Aorta (tissue), 5 donors: ENCODE results near the gene VWA8. TPM values are rescaled to one million over a fixed set of nuclear protein-coding genes. Genes with fewer than 3 reads are reported as not detected.
"Not testable (repeated sequence)": the region's sequence is repeated elsewhere in the genome, so short reads cannot be mapped to it uniquely, and the experiment has no call there.

Experiments used
- ATAC-seq: fragments of 200-7000 bp; cut with Tn5 transposase; one replicate; pipeline ENCODE4 v1.9.1; 2022; ENCODE audit warnings: moderate library complexity; ENCODE audit not compliant: low FRiP score
- DNase-seq, 2 donors: peaks; one replicate each; pipeline ENCODE4 v3.0.0-alpha.2; 2020
- H3K27ac ChIP-seq, 2 donors: one replicate each; pipeline ENCODE4 v1.5.1; 2013; ENCODE audit warnings: low read length in 2 of 2, mild to moderate bottlenecking in 2 of 2, moderate library complexity in 2 of 2, control low read depth in 1 of 2, inconsistent platforms in 1 of 2, low read depth in 1 of 2
- H3K27me3 ChIP-seq, 2 donors: one replicate each; pipeline ENCODE4 v1.6.1; 2013; ENCODE audit warnings: control low read depth in 1 of 2, low read length in 1 of 2, mild to moderate bottlenecking in 1 of 2, moderate library complexity in 1 of 2; ENCODE audit not compliant: insufficient read depth in 2 of 2, control insufficient read depth in 1 of 2
- H3K36me3 ChIP-seq, 2 donors: one replicate each; pipeline ENCODE4 v1.6.1; 2013; ENCODE audit warnings: control low read depth in 1 of 2, low read length in 1 of 2, mild to moderate bottlenecking in 1 of 2; ENCODE audit not compliant: insufficient read depth in 2 of 2, control insufficient read depth in 1 of 2
- H3K4me1 ChIP-seq, 2 donors: one replicate each; pipeline ENCODE4 v1.6.1; 2013; ENCODE audit warnings: low read length in 2 of 2, control low read depth in 1 of 2, mild to moderate bottlenecking in 1 of 2, moderate library complexity in 1 of 2; ENCODE audit not compliant: insufficient read depth in 2 of 2, control insufficient read depth in 1 of 2
- H3K4me3 ChIP-seq, 2 donors: one replicate each; pipeline ENCODE4 v1.5.1; 2013; ENCODE audit warnings: low read length in 2 of 2, control low read depth in 1 of 2, mild to moderate bottlenecking in 1 of 2
- H3K9me3 ChIP-seq: one replicate; pipeline ENCODE4 v1.6.1; 2013; ENCODE audit warnings: mild to moderate bottlenecking, low read length; ENCODE audit not compliant: control insufficient read depth
- WGBS, 2 donors: extraction: QIAGEN DNeasy Blood & Tissue Kit; methylation state at CpG; one replicate each; pipeline ENCODE4 v1.1.7; 2013; 5-methylcytosine and 5-hydroxymethylcytosine counted together
- intact Hi-C, 2 donors: fragments of 100-400 bp; cut with DNase I; formaldehyde crosslinking; loops; one replicate each; pipeline versions ENCODE4 v1.14.2 to v1.15.0; 2022
- polyA plus RNA-seq, 2 donors: library from polyadenylated mRNA; stranded (reverse); fragments of 200-250 nt; gene quantifications; one replicate each; pipeline ENCODE4 v1.2.3, GENCODE V29; 2013
- total RNA-seq, 2 donors: library from RNA; stranded (reverse); fragmentation: NEBNext Ultra II Directional; extraction: Animal tissue kit (Norgen Biotek cat#: 25700); gene quantifications; one replicate each; pipeline ENCODE4 v1.2.1, GENCODE V29; 2021
- donor health status: healthy with polysubstance abuse.
- donor health status: Bipolar disorder and iron deficiency.
- donor health status: DM: no; HTN: no; CAD: no.
- donor health status: DM: no; HTN: no; CAD: no.
- donor health status: DM: yes; HTN: yes; CAD: no.

The VWA8 gene
- total and polyA plus RNA-seq, 4 donors: 1.9 to 18.2 (median 9.8) TPM

DNA sequence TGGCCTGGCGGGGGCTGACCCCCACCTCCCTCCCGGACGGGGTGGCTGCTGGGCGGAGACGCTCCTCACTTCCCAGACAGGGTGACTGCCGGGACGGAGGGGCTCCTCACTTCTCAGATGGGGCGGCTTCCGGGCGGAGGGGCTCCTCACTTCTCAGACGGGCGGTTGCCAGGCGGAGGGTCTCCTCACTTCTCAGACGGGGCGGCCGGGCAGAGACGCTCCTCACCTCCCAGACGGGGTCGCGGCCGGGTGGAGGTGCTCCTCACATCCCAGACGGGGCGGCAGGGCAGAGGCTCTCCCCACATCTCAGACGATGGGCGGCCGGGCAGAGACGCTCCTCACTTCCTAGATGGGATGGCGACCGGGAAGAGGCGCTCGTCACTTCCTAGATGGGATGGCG lies 79.0 kb downstream of the VWA8 start:
- H3K27me3 ChIP-seq, H3K27ac ChIP-seq, H3K36me3 ChIP-seq, intact Hi-C loops, DNase-seq, H3K9me3 ChIP-seq, H3K4me3 ChIP-seq, H3K4me1 ChIP-seq, ATAC-seq: not testable (repeated sequence)
- 95 to 96% methylated on average over 24 to 31 of the region's 32 CpGs for WGBS, 2 donors

DNA sequence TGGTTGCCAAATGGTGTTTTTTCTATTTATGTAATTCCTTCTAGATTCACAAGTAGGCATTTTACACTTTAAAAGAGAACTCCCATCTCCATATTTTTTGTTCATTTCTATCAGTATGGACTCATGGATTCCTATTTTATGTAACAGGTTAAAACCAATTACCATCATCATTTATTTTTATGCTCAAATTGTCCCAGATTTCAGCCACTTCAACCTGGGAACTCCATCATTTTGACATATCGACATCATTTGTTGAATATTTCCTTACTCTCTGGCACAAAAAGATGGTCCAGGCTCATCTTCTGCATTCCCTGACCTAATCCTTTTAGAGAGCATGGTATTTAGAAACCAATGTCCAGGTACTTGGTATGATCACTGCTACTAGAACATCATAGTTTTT lies 79.9 kb downstream of the VWA8 start:
- Histone ChIP-seq H3K4me1 (no peaks in the 10 kb centered on the region), H3K27ac (no peak overlapping the region), H3K36me3 (peaks cover 5 to 7% of the 10 kb centered on the region in 2 donors), H3K9me3 (no peaks in the 10 kb centered on the region), H3K4me3 (no peak overlapping the region), H3K27me3 (no peaks in the 10 kb centered on the region)
- ATAC-seq: no peak
- WGBS, 2 donors: 97% methylated on average over 1 of the region's 1 CpG
- DNase-seq: no peak
- intact Hi-C loops: no loop called here

- H3K9me3 ChIP-seq: no peaks in the 10 kb centered on the region
- ATAC-seq (no peak), DNase-seq (no peak)
- H3K36me3 ChIP-seq: no peaks in the 10 kb centered on the region
- 90 to 94% methylated on average over 4 of the region's 4 CpGs for WGBS, 2 donors
- H3K4me3 ChIP-seq: no peak overlapping the region
- intact Hi-C loops: no loop called here
- no peak overlapping the region for H3K27ac ChIP-seq
- no peaks in the 10 kb centered on the region for H3K4me1 ChIP-seq
- no peaks in the 10 kb centered on the region for H3K27me3 ChIP-seq
Measured at GRCh38 chr13:41864658-41865057, 96.3 kb downstream of the VWA8 start.

DNA sequence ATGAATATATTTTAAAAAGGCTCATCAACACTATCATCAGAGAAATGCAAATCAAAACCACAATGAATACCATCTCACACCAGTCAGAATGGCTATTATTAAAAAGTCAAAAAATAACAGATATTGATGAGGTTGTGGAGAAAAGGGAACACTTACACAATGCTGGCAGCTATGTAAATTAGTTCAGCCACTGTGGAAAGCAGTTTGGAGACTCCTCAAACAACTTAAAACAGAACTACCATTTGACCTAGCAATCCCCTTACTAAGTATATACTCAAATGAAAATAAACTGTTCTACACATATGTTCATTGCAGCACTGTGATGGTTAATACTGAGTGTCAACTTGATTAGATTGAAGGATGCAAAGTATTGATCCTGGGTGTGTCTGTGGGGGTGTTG lies 98.2 kb downstream of the VWA8 start:
- H3K27ac ChIP-seq, H3K9me3 ChIP-seq, H3K27me3 ChIP-seq, intact Hi-C loops, DNase-seq, ATAC-seq, H3K36me3 ChIP-seq, H3K4me1 ChIP-seq, H3K4me3 ChIP-seq: not testable (repeated sequence)

DNA sequence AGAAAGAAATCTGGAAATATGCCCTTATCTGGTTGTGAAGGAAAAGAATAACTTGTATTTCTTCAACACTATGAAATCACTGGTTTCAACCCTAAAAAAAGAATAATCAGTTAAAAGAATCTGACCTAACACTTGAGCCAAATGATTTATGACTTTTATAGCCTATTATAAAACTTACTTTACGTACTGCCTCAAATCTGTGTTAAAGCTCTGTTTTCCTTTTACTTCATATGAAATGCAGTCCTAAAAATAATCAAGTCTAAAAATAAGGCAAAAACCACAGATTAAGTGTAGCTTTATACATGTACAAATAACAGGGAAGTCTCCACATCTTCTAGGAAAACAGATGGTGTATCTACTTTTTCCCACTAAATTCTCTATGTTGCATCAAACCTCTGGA lies 101.3 kb downstream of the VWA8 start:
- no peak overlapping the region for H3K27ac ChIP-seq
- H3K4me3 ChIP-seq: no peak overlapping the region
- no peaks in the 10 kb centered on the region for H3K36me3 ChIP-seq

DNA sequence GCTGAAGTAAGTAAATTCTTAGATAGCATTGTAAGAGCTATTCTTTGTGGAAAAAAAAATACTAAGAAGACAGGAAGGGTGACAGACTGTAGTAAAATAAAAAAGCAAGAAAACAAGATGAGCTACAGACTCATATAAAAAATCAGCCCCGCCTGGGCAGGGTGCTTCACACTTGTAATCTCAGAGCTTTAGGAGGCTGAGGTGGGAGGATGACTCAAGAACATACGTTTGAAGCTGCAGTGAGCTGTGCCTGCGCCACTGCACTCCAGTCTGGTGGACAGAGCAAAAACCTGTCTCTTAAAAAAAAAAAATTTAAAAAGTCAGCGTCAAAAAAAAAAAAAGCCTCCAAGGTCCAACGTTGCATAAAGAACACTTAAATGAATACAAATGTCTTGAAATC lies 102.1 kb downstream of the VWA8 start:
- Histone ChIP-seq H3K27me3 (no peaks in the 10 kb centered on the region), H3K4me1 (no peaks in the 10 kb centered on the region), H3K9me3 (no peaks in the 10 kb centered on the region), H3K27ac (no peak overlapping the region), H3K36me3 (no peaks in the 10 kb centered on the region), H3K4me3 (no peak overlapping the region)
- ATAC-seq: no peak
- intact Hi-C loops: no loop called here
- WGBS, 2 donors: 33 to 39% methylated on average over 5 of the region's 5 CpGs
- no peak for DNase-seq

More for the DNA sequence above, 101.3 kb downstream of the VWA8 start:
- DNase-seq (no peak), ATAC-seq (no peak)
- Histone ChIP-seq H3K27me3 (no peaks in the 10 kb centered on the region), H3K4me1 (no peaks in the 10 kb centered on the region), H3K9me3 (no peaks in the 10 kb centered on the region)
- intact Hi-C loops: no loop called here
- WGBS, 2 donors: 0 to 7% methylated on average over 1 of the region's 1 CpG

GRCh38 chr13:41854758-41855157 lies 106.2 kb downstream of the VWA8 start:
- Histone ChIP-seq H3K9me3 (no peaks in the 10 kb centered on the region), H3K4me3 (no peak overlapping the region), H3K4me1 (no peaks in the 10 kb centered on the region), H3K36me3 (no peaks in the 10 kb centered on the region), H3K27me3 (no peaks in the 10 kb centered on the region), H3K27ac (no peak overlapping the region)
- DNase-seq (no peak), ATAC-seq (no peak)
- intact Hi-C loops: no loop called here
- WGBS, 2 donors: 83 to 95% methylated on average over 1 of the region's 1 CpG

DNA sequence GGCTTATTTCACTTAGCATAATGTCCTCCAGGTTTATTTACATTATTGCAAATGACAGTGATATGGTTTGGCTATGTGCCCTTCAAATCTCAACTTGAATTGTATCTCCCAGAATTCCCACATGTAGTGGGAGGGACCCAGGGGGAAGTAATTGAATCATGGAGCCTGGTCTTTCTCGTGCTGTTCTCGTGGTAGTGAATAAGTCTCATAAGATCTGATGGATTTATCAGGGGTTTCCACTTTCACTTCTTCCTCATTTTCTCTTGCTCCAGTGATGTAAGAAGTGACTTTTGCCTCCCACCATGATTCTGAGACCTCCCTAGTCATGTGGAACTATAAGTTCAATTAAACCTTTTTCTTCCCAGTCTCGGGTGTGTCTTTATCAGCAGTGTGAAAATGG lies 109.6 kb downstream of the VWA8 start:
- H3K9me3 ChIP-seq: no peaks in the 10 kb centered on the region
- DNase-seq (no peak), ATAC-seq (no peak)
- no peak overlapping the region for H3K27ac ChIP-seq
- H3K36me3 ChIP-seq: no peaks in the 10 kb centered on the region
- no peaks in the 10 kb centered on the region for H3K4me1 ChIP-seq
- H3K4me3 ChIP-seq: no peak overlapping the region
- WGBS, 2 donors: 90 to 93% methylated on average over 3 of the region's 3 CpGs
- H3K27me3 ChIP-seq: no peaks in the 10 kb centered on the region
- intact Hi-C loops: no loop called here

DNA sequence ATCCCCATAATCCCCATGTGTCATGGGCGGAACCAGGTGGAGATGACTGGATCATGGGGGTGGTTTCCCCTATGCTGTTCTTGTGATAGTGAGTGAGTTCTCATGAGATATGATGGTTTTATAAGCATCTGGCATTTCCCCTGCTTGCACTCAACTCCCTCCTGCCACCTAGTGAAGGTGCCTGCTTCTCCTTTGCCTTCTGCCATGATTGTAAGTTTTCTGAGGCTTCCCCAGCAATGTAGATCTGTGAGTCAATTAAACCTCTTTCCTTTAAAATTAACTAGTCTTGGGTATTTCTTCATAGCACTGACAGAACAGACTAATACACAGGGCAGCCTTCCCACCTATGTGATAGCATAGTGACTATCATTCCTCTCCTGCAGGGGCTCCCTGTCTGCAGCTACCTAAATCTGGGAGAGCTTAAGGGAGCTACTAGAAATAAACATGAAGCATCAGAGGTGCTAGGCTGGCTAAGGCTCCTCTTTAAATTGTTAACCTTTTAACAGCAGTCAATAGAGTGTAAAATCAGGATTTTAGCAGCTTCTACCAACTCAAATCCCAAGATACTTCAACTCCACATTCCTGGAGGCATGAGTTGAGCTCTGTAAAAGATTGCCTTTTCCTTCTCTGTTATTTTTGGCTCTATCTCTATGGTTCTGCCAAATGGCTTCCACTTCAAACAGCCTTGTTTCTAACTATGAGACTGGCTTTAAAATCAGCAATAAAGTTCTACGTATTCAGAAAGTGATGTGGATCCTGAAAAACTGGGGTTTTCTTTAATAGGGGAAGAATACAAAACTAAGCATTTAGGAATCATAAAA lies 112.3 kb downstream of the VWA8 start:
- Histone ChIP-seq H3K4me1 (no peaks in the 10 kb centered on the region), H3K27me3 (no peaks in the 10 kb centered on the region), H3K9me3 (no peaks in the 10 kb centered on the region), H3K36me3 (no peaks in the 10 kb centered on the region), H3K4me3 (no peak overlapping the region), H3K27ac (no peak overlapping the region)
- ATAC-seq (peak; percentile 60), DNase-seq (no peak)
- intact Hi-C loops: no loop called here
- WGBS, 2 donors: 51 to 54% methylated on average over 2 of the region's 2 CpGs
